HepG2 (cell line): ENCODE results near the gene STAT4. TPM values are rescaled to one million over a fixed set of nuclear protein-coding genes. Genes with fewer than 3 reads are reported as not detected.

ENCODE experiments used
- DNMT1 ChIP-seq: sonication (generic); formaldehyde crosslinking; IDR thresholded peaks from 2 replicates; pipeline ENCODE4 v1.5.1; 2020; ENCODE audit warnings: mild to moderate bottlenecking, missing genetic modification reagents
- EEA1 ChIP-seq: sonication (generic); formaldehyde crosslinking; IDR thresholded peaks from 2 replicates; pipeline ENCODE4 v1.5.1; 2020; ENCODE audit warnings: mild to moderate bottlenecking, missing genetic modification reagents, borderline replicate concordance
- EP300 ChIP-seq, 3 experiments: sonication (generic) in 1 of 3; formaldehyde crosslinking in 1 of 3; IDR thresholded peaks; 2 replicates each; pipeline versions ENCODE4 v1.5.1 to v1.6.1; 2011 to 2020; ENCODE audit warnings: low read depth in 2 of 3, low read length in 2 of 3, borderline replicate concordance in 1 of 3, improper control_type of control experiment in 1 of 3, mild to moderate bottlenecking in 1 of 3, missing genetic modification reagents in 1 of 3, moderate library complexity in 1 of 3
- MAZ ChIP-seq, 2 experiments: sonication (generic) in 1 of 2; formaldehyde crosslinking in 1 of 2; IDR thresholded peaks; 2 replicates each; pipeline versions ENCODE4 v1.5.0 to v1.6.1; 2012 to 2020; ENCODE audit warnings: low read depth in 2 of 2, mild to moderate bottlenecking in 2 of 2, borderline replicate concordance in 1 of 2, improper control_type of control experiment in 1 of 2, low read length in 1 of 2, missing genetic modification reagents in 1 of 2, moderate library complexity in 1 of 2
- MYNN ChIP-seq: sonication (generic); formaldehyde crosslinking; IDR thresholded peaks from 2 replicates; pipeline ENCODE4 v1.4.0; 2020; ENCODE audit warnings: mild to moderate bottlenecking, low read depth, missing genetic modification reagents
- NFE2L1 ChIP-seq: sonication (generic); formaldehyde crosslinking; IDR thresholded peaks from 2 replicates; pipeline ENCODE4 v1.4.0; 2020; ENCODE audit warnings: missing genetic modification reagents, mild to moderate bottlenecking, borderline replicate concordance
- NFYB ChIP-seq: sonication (generic); formaldehyde crosslinking; IDR thresholded peaks from 2 replicates; pipeline ENCODE4 v1.4.0; 2020; ENCODE audit warnings: missing genetic modification reagents
- NR2F2 ChIP-seq: IDR thresholded peaks from 2 replicates; pipeline ENCODE4 v1.6.1; 2012; ENCODE audit warnings: low read depth, inconsistent platforms, borderline replicate concordance
- PLRG1 ChIP-seq: fragments of 450-650 bp; conservative IDR thresholded peaks from 2 replicates; pipeline ENCODE4 v1.6.1; 2016
- POLR2G ChIP-seq: fragments of 200-400 bp; formaldehyde crosslinking; IDR thresholded peaks from 2 replicates; pipeline ENCODE4 v1.6.1; 2018; ENCODE audit warnings: mild to moderate bottlenecking, low read depth, low read length, moderate library complexity
- SMARCE1 ChIP-seq: fragments of 450-650 bp; IDR thresholded peaks from 2 replicates; pipeline ENCODE4 v1.6.1; 2017; ENCODE audit warnings: borderline replicate concordance
- SRSF1 ChIP-seq: fragments of 200-400 bp; formaldehyde crosslinking; optimal IDR thresholded peaks from 2 replicates; pipeline ENCODE3; 2017; ENCODE audit warnings: mild to moderate bottlenecking, low read depth, low read length, moderate library complexity
- TBX3 ChIP-seq: fragments of 450-650 bp; IDR thresholded peaks from 2 replicates; pipeline ENCODE4 v1.6.1; 2017; ENCODE audit warnings: antibody characterized with exemption, mild to moderate bottlenecking, inconsistent platforms, borderline replicate concordance
- WIZ ChIP-seq: sonication (generic); formaldehyde crosslinking; IDR thresholded peaks from 2 replicates; pipeline ENCODE4 v1.5.1; 2020; ENCODE audit warnings: mild to moderate bottlenecking, missing genetic modification reagents
- ZNF253 ChIP-seq: sonication (generic); formaldehyde crosslinking; IDR thresholded peaks from 2 replicates; pipeline ENCODE4 v1.8.0; 2022; ENCODE audit warnings: mild to moderate bottlenecking, missing genetic modification reagents, borderline replicate concordance
- ZNF256 ChIP-seq: sonication (generic); formaldehyde crosslinking; conservative IDR thresholded peaks from 2 replicates; pipeline ENCODE4 v1.4.0; 2020; ENCODE audit warnings: missing genetic modification reagents
- ZNF263 ChIP-seq: sonication (generic); formaldehyde crosslinking; IDR thresholded peaks from 2 replicates; pipeline ENCODE4 v1.4.0; 2020; ENCODE audit warnings: missing genetic modification reagents
- ZNF335 ChIP-seq: sonication (generic); formaldehyde crosslinking; IDR thresholded peaks from 2 replicates; pipeline ENCODE4 v1.4.0; 2020; ENCODE audit warnings: missing genetic modification reagents
- ZNF674 ChIP-seq: sonication (generic); formaldehyde crosslinking; IDR thresholded peaks from 2 replicates; pipeline ENCODE4 v1.5.0; 2020; ENCODE audit warnings: low read depth, mild to moderate bottlenecking, missing genetic modification reagents
- ZNF724P ChIP-seq: sonication (generic); formaldehyde crosslinking; IDR thresholded peaks from 2 replicates; pipeline ENCODE4 v1.8.0; 2022; ENCODE audit warnings: missing genetic modification reagents, borderline replicate concordance
- polyA plus RNA-seq, 8 experiments: library from polyadenylated mRNA; depleted of rRNA in 3 of 8; stranded (reverse) in 7 of 8; unstranded in 1 of 8; fragments of >200 nt; fragmentation: Illumina TruSeq in 4 of 8; extraction: Trizol in 4 of 8; gene quantifications; 2 replicates each; pipeline versions ENCODE4 v1.2.1 to v1.2.3, GENCODE V29; 2011 to 2016; ENCODE audit warnings: low read depth in 4 of 8, missing spikeins in 1 of 8, mixed read lengths in 1 of 8; ENCODE audit not compliant: insufficient read depth in 1 of 8
- total RNA-seq, 5 experiments: library from RNA; depleted of rRNA; stranded (reverse); fragments of >200 nt; fragmentation: Illumina TruSeq; extraction: Trizol; gene quantifications; 2 replicates each; pipeline ENCODE4 v1.2.3, GENCODE V29; 2016; ENCODE audit warnings: low read depth in 1 of 5
- TF ChIP-seq, protein P1 (sequence below): sonication (generic); formaldehyde crosslinking; IDR thresholded peaks from 2 replicates; pipeline ENCODE4 v1.8.1; 2023; ENCODE audit warnings: mild to moderate bottlenecking, missing genetic modification reagents
- TF ChIP-seq, protein P2 (sequence below): sonication (generic); formaldehyde crosslinking; IDR thresholded peaks from 2 replicates; pipeline ENCODE4 v1.4.0; 2020; ENCODE audit warnings: mild to moderate bottlenecking, low read depth, missing genetic modification reagents
- TF ChIP-seq, protein P3 (sequence below): sonication (generic); formaldehyde crosslinking; IDR thresholded peaks from 2 replicates; pipeline ENCODE4 v1.4.0; 2020; ENCODE audit warnings: low read depth, mild to moderate bottlenecking, missing genetic modification reagents

STAT4 gene
- total and polyA plus RNA-seq, 2 of the 13 experiments (the other 11 are each of a cell fraction or from before 2014, with no cell fraction given): 0.37 TPM; not detected in 1

DNA sequence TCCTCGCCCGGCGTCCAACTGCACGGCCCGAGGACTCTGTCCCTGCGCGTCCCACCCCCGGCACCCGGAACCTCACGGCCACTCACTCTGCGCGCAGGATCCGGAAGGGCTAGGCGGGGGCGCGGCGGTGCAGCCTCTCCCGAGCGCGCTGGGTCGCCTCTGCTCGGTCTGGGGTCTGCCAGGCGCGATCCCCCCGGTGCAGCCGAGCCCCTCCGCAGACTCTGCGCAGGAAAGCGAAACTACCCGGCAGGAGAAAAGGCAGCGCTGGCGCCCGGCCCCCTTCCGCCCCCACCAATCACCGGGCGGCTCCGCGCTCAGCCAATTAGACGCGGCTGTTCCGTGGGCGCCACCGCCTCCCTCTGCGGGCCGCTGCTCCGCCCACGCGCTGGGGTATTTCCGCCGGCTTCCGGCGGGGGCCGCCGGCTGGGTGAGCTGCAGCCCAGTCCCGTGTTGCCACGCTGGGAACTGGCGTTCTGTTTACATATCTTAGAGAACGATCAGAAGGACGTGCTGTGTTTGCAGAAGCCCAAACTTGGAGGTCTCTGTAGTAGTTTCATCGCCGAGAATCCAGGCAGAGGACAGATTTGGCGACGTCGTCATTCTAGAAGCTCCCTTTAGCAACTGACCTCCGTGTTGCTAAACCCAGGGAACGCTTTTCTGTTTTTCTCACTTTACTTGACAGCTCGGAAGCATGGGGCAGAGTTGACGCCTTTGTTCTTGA is 136.7 kb downstream of the STAT4 start, which contains the start of gene STAT1 (continued):
- TF ChIP-seq NFYB (CRISPR knock-in tag) (peak; percentile 94), ZNF263 (CRISPR knock-in tag) (peak; percentile 9; the same call in 1 of the 2 replicates), PLRG1 (no peak), ZNF674 (CRISPR knock-in tag) (no peak), WIZ (CRISPR knock-in tag) (0 out of 2 replicates have a peak, but pooled peaks have one; percentile 72), MYNN (CRISPR knock-in tag) (peak; percentile 69; the same call in 1 of the 2 replicates), POLR2G (peak; percentile 98), EEA1 (peak; percentile 88; the same call in 1 of the 2 replicates), ZNF724P (CRISPR knock-in tag) (peak; percentile 71; the same call in 1 of the 2 replicates), DNMT1 (CRISPR knock-in tag) (peak; percentile 91; the same call in 1 of the 2 replicates), ZNF335 (CRISPR knock-in tag) (peak; percentile 91; the same call in 1 of the 2 replicates), SMARCE1 (no peak), NFE2L1 (peak; percentile 88; the same call in 1 of the 2 replicates), MAZ (IDR thresholded peaks at IDR 0.05; ENCODE audit: borderline replicate concordance, low read depth, low read length) (peak; percentile 99), MAZ (CRISPR knock-in tag; IDR thresholded peaks at IDR 0.05; ENCODE audit: low read depth) (peak; percentile 96), ZNF256 (CRISPR knock-in tag) (peak; percentile 66; the same call in 1 of the 2 replicates), SRSF1 (peak; percentile 100), NR2F2 (peak; percentile 10; the same call in 1 of the 2 replicates), EP300 (IDR thresholded peaks at IDR 0.05; ENCODE audit: low read depth in 2 of 2, low read length in 2 of 2) (peak; percentile 56 to 100; a peak in 3 of 4 replicates), EP300 (CRISPR knock-in tag; IDR thresholded peaks at IDR 0.05; ENCODE audit: borderline replicate concordance) (peak; percentile 81; the same call in 1 of the 2 replicates), ZNF253 (CRISPR knock-in tag) (peak; percentile 88), TBX3 (peak; percentile 11; the same call in 1 of the 2 replicates)
- TF ChIP-seq, protein P1, sequence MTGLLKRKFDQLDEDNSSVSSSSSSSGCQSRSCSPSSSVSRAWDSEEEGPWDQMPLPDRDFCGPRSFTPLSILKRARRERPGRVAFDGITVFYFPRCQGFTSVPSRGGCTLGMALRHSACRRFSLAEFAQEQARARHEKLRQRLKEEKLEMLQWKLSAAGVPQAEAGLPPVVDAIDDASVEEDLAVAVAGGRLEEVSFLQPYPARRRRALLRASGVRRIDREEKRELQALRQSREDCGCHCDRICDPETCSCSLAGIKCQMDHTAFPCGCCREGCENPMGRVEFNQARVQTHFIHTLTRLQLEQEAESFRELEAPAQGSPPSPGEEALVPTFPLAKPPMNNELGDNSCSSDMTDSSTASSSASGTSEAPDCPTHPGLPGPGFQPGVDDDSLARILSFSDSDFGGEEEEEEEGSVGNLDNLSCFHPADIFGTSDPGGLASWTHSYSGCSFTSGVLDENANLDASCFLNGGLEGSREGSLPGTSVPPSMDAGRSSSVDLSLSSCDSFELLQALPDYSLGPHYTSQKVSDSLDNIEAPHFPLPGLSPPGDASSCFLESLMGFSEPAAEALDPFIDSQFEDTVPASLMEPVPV (CRISPR knock-in tag): peak; percentile 96
- TF ChIP-seq, protein P2, sequence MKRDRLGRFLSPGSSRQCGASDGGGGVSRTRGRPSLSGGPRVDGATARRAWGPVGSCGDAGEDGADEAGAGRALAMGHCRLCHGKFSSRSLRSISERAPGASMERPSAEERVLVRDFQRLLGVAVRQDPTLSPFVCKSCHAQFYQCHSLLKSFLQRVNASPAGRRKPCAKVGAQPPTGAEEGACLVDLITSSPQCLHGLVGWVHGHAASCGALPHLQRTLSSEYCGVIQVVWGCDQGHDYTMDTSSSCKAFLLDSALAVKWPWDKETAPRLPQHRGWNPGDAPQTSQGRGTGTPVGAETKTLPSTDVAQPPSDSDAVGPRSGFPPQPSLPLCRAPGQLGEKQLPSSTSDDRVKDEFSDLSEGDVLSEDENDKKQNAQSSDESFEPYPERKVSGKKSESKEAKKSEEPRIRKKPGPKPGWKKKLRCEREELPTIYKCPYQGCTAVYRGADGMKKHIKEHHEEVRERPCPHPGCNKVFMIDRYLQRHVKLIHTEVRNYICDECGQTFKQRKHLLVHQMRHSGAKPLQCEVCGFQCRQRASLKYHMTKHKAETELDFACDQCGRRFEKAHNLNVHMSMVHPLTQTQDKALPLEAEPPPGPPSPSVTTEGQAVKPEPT (CRISPR knock-in tag): peak; percentile 34; the same call in 1 of the 2 replicates
- TF ChIP-seq, protein P3, sequence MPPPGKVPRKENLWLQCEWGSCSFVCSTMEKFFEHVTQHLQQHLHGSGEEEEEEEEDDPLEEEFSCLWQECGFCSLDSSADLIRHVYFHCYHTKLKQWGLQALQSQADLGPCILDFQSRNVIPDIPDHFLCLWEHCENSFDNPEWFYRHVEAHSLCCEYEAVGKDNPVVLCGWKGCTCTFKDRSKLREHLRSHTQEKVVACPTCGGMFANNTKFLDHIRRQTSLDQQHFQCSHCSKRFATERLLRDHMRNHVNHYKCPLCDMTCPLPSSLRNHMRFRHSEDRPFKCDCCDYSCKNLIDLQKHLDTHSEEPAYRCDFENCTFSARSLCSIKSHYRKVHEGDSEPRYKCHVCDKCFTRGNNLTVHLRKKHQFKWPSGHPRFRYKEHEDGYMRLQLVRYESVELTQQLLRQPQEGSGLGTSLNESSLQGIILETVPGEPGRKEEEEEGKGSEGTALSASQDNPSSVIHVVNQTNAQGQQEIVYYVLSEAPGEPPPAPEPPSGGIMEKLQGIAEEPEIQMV (CRISPR knock-in tag): 0 out of 2 replicates have a peak, but pooled peaks have one; percentile 51
